NCI-H2081 treated with DMSO at 0.1 percent for 48 hours (cell line): Measurements from ENCODE around the gene MAP3K15.
A peak's percentile ranks its signal among the peaks of the same experiment; 100 is the strongest.

ENCODE experiments used
- DNase-seq: peaks from one replicate; lab custom pipeline; 2025; lab: John Stamatoyannopoulos, UW

Gene MAP3K15

DNA sequence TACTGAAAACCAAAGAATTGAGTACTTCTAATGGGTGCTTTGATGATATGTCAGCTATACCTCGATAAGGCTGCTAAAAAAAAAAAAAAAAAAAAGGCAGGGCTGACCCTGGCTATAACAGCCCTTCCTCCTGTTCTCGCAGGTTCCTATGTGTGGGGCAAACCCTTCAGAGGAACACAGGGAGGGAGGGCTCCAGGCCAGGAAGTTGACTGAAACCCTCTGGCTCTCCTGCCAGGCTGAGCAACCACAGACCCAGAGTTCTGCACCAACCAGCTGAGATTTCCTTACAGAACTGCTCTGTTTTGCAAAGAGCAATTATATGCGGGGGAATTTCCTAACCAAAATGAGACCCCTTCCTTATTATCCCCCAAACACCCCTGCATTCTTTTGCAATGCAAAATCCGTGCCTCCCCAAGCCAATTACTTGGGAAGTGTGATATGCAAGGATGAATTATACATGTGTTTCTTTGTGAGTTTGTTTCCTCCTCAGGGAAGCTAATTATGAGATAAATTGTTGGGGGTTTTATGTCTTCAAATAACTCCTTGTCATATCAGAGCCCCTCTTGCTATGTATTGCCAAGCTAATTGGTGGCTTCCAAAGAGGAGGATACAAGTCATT, 126.0 kb downstream of the MAP3K15 start:
- no peak for DNase-seq

DNA sequence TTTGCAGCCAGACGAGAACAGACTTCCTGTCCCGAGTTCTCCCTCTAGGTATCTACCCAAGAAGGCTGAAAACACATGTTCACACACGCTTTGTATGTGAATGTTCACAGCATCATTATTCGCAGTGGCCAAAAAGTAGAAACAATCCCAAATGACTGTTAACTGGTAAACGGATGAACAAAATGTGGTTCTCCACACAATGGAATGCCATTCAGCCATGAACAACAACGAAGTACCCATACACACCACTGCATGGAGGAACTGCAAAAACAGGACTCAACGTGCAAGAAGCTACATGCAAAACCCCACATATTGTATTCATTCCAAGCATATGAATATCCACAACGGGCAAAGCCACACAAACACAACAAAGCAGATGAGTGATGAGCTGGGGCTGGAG, 126.6 kb downstream of the MAP3K15 start:
- DNase-seq = no peak

DNA sequence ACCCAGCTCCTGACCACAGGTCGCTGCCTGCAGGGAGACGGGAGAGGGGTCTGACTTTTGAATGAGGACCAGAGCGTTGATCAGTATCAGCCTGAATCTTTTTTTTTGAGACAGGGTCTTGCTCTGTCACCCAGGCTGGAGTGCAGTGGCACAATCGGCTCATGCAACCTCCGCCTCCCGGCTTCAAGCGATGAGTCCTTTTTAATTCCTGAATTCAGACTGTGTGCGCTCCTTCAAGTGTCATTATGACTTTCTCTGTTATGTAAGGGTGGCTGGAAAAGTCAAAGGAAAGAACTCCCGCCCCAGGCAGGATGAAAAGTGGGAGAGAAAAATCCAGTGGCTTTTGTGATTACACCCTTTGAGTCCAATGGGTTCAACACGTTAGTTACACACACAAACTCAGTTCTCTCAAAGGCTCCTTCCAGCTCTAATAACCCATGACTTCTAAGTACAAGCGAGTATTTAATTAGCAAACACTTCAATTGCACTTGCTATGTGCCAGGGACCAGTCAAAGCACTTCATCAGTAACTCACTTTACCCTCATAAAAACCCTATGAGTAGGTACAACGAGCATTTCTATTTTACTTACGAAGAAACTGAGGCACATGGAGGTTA, 127.1 kb downstream of the MAP3K15 start:
- DNase-seq = no peak

DNA sequence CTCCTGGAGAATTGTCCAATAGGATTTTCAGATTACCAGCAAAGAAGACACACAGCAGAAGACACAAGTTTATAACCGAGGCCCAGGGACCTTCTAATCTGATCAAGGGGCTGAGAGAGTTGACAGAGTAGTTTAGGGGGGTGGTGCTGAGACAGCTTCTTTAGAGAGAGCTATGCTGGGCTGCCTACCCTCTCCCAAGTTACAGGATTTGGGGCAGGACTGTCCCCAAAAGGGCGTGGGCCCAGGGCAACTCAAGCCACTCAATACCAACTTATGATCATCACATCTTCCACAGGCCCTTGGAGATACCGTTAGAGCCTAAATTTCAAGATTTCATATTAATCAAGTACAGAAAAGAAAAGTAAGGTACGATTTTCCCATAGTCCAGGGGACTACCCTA, 128.6 kb downstream of the MAP3K15 start:
- no peak for DNase-seq

DNA sequence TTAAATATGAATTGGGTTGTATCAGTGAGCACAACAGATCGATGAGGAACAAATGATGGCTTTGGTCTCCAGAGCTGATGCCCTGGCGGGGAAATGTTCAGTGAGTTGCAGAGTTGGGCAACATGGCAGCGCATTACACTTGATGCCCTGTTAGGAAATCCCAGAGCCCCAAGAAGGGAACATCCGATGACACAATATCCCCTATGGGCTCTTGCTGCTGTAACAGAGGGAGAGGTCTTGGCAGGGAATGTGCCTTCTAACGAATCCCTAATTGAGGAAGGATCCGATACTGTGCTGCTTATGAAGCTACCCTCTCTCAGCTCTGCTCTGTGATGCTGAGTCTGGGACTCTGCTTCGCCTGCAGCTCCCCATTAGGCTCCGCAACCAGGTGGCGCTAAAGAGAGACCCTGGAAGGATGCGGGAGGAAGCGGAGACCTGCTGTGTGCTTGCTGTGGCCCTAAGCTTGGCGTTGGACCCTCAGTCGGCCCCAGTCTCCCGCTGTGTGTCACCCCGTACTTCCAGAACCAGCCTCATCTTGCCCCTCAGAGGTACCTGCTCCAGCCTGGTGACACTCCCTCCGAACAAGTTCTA, 132.7 kb downstream of the MAP3K15 start:
- no peak for DNase-seq

DNA sequence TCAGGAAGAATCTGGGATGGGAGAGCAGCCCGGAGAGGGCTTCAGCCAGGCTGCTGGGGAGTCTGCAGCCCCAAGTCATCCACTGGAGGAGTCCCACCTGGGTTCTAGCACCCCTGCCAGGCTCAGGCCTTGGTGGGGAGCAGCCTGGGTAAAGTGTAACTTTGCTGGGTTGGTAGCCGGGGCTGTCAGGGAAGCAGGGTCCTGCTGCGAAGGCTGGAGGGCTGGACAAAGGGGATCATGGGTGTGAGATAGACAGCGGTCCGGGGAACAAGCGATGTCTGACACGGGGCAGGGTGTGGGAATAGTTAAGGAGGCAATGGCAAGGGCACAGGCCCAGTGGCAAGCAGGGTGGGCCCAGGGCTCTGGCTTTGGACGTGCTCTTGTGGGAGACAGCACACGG, 134.0 kb downstream of the MAP3K15 start:
- DNase-seq = no peak

DNA sequence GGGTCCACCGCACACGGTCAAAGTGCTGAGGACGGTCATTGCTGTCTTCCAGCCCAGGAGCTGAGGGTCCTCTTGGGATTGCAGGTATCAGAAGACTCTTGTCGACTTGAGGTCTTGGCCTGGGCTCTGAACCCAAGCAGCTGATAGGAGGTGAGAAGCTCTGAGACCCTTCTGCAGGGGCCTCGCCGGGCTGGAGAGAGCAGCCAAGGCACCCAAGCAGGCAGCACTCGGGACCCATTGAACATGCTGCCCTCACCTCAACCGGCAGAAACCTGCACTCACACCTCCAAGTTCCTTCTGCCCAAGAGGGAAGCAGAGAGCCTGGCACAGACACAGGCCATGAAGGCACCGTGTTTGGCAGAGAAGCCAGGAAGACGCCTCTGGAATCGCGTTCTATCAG, 137.5 kb downstream of the MAP3K15 start:
- no peak for DNase-seq

DNA sequence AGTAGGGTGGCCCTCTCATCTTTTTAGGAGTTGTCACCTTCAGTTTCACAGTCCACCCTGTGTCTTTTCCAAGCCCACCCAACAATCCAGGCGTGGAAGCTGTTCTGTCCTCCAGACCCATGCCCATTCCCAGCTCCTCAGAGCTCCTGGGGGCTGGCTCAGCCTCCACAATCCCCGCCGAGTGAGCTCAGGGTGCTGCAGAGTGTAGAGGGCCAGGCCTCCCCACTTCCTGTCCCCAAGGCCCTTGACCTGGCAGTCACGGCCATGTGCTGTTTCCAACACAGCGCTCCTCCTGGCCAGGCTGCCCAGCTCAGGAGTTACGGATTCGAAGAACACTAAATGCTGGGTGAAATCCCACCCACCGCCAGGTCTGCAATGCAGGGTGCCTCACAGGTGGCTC, 139.8 kb downstream of the MAP3K15 start:
- DNase-seq = no peak

DNA sequence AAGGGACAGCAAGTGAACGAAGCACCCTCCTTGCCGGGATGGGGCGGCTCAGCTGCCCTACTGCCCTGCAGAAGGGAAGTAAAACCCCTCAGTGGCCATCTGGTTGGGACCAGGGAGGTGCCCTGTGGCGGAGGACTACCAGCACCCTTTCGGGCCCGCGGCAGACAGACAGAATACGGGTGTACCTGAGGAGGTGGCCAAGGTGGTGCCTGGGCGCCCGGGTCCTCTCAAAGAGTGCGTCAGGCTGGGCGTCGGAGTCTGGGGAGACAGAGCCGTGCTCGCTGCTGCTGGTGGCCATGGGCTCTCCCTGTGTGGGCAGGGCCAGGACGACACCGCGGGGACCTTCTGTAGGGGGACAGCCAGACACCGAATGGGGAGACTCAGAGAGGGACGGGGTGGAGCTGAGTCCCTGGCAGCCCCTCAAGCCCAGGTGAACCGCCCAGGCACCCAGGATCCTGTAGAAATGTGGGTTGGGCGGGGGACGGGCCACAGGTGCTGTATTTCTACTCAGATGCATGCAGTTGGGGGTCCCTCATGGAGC, 141.9 kb downstream of the MAP3K15 start:
- no peak for DNase-seq

DNA sequence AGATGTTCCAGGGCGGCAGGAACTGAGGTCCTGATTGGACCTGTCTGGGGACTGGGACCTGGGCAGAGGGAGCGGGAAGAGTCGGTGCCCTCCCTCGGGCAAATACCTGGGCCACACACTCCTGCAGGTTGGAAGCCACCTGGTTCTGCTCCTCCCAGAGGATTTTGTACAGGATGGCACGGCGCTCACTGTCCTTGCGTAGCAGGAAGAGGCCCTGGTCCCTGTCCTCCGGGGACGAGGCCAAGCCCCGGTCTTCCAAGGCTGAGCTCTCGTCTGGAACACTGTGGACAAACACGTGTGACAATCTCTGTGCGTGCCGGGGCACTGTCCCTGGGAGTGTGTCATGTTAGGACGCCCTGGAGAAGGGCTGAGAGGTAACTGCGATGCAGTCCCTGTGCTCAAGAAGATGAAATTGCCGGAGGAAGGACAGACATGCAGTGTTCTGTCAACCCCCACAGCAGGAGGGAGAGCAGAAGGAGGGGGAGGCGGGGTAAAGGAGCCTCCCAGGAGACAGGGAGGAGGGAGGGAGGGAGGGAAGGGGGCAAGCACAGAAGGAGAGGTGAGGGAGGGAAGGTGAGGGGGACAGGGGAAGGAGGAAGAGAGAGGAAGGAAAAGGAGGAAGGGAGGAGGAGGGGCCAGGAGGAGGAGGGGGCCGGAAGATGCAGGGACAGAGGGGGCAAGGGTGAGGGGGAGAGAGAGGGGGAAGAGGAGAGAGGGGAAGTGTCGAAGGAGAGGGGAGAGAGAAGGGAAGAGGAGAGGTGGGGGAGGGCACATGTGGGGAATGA, 142.6 kb downstream of the MAP3K15 start:
- no peak for DNase-seq

DNA sequence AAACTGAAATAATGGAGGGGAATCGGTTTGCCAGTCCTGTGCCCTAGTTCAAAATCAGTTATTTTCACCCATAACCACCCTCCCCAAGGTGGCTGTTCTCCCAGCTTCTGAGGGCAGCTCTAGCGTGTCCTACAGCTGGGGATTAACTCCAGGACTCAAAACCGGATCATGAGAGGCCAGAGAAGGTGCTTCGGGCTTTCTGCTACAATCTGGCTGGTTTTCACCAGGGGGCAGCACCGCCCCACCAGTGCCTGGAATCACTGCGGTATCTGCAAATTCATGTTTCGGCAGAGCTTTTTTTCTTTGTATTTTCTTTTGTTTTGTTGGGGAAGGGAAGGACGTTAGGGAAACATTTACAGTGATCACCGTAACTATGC, 143.2 kb downstream of the MAP3K15 start:
- DNase-seq = no peak

DNA sequence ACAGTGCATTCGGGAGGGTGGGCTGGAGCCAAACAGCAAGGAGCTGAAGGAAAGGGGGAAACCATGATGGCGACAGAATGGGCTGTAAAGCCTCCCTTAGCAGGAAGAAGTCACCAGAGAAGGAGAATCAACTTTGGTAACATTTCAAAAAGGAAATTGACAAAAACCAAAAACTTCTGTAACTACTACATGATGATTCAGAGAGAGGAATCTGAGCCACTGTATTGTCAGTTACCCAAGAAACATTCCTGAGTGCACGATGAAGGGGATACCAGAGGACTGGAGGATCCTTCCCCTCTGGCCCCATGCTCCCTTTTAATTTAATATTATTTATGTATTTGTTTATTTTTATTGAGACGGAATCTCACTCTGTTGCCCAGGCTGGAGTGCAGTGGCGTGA, 145.2 kb downstream of the MAP3K15 start:
- no peak for DNase-seq

DNA sequence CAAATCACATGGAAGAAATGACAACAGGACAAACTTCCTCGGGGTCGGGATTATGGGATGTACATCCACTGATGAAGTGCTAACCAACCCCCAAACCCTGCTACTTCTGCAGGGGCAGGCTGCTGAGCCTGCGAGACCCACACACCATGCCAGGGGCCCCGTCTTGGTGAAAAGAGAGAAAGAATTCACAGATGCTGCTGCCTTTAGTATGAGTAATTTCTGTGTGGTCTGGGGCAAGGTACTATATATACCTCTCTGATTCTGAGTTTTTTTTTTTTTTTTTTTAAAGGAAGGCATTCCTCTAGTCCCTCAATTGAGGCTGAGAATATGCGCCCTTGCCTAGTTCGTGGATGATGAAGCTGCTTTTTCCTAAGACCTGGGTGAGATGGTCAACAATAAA, 146.7 kb downstream of the MAP3K15 start:
- DNase-seq = no peak

DNA sequence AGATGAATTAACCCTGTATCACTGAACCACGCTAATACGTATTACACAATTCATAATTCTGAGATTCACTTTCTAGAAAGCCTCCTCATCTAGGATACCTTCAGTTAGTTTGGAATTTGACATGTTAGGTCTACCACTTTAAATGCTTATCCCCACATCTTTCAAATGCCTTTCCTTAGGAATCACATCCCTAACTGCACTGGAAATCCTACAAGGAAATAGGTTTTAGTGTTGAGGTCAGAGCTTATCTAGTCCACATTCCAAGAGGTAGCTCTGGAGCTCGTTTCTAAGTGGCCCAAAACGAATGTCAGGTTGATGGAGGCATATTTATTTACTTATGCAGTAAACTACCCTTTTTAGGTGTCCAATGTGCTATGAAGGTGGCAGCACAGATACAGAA, 153.6 kb downstream of the MAP3K15 start:
- no peak for DNase-seq

DNA sequence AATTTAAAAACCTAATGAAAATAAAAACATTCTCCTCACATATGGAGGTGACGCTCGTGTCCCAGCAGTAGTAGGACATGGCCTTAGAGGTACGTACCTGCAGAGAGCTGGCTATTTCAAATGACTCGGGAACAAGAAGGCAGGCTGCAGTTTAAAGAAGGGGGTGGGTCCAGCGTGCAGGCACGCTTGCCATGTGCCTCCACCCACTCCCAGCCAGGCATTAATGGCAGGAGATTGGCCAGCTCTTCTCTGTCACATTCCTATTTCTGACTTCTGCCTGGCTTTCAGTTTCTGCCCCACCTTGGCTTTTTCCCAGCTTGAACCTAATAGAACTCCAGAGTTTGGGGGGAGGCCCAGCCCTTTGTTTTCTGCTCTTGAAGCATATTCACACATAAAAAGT, 154.4 kb downstream of the MAP3K15 start:
- DNase-seq = no peak

DNA sequence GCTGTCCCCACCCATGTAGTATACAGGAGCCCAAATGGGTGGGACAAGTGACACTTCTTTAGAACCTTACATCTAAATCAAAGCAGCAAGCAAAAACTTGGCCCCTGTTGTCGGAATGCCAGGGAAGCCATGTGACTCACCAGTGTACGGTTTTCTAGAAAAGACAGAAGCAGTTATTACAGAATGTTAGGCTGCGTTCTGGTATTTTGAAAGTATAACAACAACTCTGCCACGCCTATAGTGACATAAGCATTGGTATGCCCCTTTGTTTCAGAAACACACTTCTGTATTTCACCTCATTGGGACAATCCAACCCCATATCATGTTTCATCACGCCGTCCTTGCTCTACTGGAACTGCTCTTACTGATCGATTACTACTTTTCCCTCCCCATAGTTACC, 156.8 kb downstream of the MAP3K15 start:
- DNase-seq = no peak

DNA sequence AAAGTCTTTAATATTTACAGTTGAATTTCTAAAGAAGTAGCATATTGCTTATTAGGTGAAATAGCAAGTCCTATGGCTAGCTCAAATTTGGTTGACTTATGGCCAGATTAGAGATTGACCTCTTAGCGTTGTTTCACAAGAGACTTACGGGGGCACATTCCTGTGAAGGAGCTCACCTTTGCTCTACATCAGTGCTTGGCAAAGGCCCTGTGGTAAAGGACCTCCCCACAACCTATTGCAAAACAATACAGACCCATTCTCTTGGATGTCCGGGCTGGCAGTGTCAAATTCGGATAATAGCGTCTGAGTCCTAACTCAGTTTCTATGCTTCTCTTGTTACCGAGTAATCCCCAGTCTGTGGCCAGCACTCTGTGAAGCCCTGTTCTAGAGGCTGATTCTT, 160.7 kb downstream of the MAP3K15 start:
- no peak for DNase-seq

DNA sequence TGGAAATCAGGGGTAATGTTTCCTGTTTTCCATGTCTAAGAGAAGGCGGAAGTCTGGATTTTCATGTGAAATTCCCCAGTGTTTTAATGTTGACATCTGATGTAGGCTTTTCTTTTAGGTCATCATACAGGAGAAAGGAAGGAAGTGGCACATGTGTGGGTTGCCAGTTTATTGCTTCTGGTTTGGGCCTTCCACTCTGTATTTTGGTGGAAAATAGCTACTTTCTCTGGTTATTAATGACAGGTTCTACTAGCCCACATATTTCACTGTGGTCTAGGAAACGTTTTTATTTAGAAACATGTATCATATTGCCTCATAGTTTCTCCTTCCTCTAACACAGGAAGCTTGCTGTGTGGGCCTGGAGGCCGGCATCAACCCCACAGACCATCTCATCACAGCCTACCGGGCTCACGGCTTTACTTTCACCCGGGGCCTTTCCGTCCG, 164.3 kb downstream of the MAP3K15 start:
- no peak for DNase-seq

DNA sequence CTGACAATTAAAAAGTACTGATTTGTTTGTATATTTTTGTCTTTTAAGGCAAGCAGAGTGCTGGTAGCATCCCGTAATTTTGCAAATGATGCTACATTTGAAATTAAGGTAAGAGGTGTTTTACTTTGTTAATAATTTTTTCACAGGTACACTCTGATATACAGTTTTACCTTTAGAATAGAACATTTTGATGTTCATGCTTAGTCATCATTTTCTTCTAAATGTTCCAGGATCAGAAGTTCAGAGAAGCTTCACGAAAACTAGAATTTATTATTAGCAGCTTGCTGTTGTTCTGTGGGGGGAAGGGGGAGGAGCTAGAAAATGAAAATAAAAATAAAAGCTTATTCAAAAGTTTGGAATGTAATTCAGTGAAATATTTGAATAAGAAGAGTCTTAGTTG, 166.0 kb downstream of the MAP3K15 start:
- no peak for DNase-seq

DNA sequence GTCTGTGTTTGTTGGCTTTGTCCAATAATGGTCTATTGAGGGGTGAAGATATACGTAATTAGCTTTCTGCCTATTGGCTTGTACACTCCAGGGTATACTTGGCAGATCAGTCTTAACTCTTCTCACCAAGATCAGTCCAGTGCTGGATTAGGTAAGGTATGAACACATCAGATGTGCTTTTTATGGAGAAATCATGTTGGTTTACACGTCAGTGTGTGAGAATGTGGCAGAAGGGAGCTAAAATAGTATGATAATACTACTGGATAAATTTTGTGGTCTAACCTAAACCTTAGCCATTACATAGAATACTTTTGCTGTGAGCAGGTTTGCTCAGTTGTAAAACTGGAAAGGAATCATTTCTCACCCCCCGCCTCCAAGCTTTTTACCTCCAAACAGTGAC, 167.4 kb downstream of the MAP3K15 start:
- DNase-seq = no peak

DNA sequence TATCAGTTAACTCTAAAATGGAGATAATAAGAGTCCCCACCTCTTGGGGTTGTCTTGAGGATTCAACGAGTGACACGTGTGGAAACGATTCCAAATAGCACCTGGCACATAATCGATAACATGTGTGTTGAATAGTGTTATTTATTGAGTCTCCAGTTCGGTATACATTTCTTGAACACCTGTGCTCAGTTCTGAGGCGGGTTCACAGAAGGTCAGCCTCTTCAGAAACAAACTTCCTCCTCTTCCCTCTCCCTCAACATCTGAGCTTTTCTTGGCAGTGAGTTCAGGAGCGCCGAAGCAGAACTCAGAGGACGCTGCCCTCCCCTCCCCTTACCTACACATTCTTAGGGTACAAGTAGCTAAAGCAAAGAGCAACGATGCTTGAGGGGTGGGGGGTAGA, 170.6 kb downstream of the MAP3K15 start:
- no peak for DNase-seq

DNA sequence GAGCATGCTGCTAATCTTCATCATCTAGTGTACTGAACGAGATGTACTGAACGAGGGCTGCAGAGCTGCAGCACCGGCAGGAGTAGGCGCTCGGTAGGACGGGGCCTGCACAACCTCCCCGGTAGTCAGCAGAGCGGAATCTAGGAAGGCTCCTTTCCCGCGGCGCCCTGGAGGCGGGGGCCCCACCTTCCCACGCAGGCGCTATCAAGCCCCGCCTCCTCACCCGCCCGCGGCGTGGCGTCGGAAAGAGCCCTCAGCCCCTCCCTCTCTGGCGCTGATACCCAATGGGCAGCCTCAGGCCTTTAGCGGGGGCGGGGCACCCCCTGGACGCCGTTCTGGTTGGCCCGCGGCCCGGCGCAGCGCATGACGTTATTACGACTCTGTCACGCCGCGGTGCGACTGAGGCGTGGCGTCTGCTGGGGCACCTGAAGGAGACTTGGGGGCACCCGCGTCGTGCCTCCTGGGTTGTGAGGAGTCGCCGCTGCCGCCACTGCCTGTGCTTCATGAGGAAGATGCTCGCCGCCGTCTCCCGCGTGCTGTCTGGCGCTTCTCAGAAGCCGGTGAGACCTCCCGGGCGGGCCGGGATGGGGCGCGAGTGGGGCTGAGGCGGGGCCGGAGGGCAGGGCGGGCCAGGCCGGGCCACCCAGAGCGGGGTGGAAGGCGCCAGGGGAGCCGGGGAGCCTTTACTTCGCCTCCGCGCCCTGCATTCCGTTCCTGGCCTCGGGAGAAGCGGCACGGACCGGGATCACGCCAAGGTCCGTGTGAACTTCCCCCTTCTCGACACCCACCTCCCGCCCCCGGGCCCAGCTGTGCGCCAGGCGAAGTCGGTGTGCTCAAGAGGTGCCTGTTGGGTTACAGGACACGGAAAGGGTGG, 171.5 kb downstream of the MAP3K15 start, which contains the start of gene PDHA1:
TSS of gene PDHA1 (plus strand) at position 393 of the 874 bp plus-strand sequence. CDS start at position 504, 111 bp downstream.
- peak; percentile 86 for DNase-seq
